Measurements from ENCODE around the gene FHOD3. TPM values are rescaled to one million over a fixed set of nuclear protein-coding genes. Genes with fewer than 3 reads are reported as not detected.

Gene FHOD3
- total RNA-seq, 4 donors from 2014 or later, result 0.26 to 13.8 (median 4.9) TPM; not detected in 1

DNA sequence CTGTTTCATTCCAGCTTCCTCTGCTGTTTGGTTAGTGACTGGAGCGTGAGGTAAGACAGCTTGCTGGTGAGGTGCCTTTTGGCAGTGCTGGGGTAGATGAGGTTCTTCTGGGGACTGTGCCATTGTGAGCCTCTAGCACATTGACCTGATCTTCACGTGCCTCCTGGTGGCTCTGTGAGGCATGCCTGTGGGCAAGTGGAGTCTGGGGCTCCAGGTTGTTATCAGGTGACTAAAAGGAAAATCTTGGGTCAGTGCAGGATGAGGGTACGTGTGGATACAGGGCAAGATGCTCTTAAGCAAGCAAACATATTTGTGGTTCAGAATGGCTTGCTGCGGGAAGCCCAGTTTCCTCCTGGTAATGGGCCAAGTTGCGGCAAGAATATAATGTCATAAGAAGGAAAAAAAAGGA lies 75.4 kb downstream of the FHOD3 start:
- no peak for DNase-seq
- Histone ChIP-seq H3K27me3 (no peaks in the 10 kb centered on the region), H3K4me3 (no peak overlapping the region), H3K4me1 (no peaks in the 10 kb centered on the region), H3K27ac (no peak overlapping the region), H3K36me3 (no peaks in the 10 kb centered on the region), H3K9me3 (no peaks in the 10 kb centered on the region)
- intact Hi-C loops (cut with DNase I; ENCODE audit: low total_unique reads), result no loop called here
- no peak for TF ChIP-seq POLR2A (IDR thresholded peaks at IDR 0.05)
- TF ChIP-seq, protein P1, sequence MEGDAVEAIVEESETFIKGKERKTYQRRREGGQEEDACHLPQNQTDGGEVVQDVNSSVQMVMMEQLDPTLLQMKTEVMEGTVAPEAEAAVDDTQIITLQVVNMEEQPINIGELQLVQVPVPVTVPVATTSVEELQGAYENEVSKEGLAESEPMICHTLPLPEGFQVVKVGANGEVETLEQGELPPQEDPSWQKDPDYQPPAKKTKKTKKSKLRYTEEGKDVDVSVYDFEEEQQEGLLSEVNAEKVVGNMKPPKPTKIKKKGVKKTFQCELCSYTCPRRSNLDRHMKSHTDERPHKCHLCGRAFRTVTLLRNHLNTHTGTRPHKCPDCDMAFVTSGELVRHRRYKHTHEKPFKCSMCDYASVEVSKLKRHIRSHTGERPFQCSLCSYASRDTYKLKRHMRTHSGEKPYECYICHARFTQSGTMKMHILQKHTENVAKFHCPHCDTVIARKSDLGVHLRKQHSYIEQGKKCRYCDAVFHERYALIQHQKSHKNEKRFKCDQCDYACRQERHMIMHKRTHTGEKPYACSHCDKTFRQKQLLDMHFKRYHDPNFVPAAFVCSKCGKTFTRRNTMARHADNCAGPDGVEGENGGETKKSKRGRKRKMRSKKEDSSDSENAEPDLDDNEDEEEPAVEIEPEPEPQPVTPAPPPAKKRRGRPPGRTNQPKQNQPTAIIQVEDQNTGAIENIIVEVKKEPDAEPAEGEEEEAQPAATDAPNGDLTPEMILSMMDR (IDR thresholded peaks at IDR 0.05), result no peak

DNA sequence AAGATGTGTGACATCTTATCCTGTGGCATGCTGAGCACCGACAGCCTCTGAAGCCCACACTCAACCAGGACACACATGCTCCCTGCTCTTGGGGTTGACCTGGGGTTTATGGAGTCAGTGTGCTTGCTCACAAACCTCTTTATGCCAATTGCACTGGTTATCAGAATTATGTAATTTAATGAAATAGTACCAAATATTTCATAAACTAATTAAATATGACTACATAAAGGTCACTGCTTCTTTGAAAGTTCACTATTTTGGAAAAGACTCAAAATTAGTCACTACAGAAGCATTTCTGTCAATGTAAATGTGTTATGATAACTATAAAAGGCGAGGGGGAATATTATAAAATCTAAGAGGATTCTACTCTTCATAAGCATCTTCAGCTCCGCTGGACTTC lies 76.7 kb downstream of the FHOD3 start:
- Histone ChIP-seq H3K27me3 (no peaks in the 10 kb centered on the region), H3K4me3 (no peak overlapping the region), H3K9me3 (no peaks in the 10 kb centered on the region), H3K27ac (no peak overlapping the region), H3K4me1 (no peaks in the 10 kb centered on the region), H3K36me3 (no peaks in the 10 kb centered on the region)
- no peak for DNase-seq
- TF ChIP-seq, protein P1 (IDR thresholded peaks at IDR 0.05), result no peak
- no peak for TF ChIP-seq POLR2A (IDR thresholded peaks at IDR 0.05)
- intact Hi-C loops (cut with DNase I; ENCODE audit: low total_unique reads), result no loop called here

DNA sequence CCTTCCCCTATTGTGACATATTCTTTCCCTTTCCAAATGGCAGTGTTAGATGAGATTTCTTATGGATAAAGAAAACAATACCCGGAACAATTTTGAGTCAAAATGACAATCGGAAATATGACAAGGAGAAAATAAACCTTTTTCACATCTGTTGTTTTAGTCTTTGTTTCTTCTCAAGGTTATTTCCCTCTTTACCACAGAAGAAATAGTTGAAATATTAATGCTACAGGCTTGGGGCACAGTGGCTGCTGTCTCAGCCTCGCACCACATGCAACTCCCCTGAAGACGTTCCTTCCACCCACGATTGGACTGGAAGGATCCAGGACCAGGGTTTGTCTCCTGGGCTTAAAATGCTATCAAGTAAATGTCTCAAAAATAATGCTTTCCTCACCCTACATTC lies 77.6 kb downstream of the FHOD3 start:
- Histone ChIP-seq H3K4me1 (no peaks in the 10 kb centered on the region), H3K27ac (no peak overlapping the region), H3K27me3 (no peaks in the 10 kb centered on the region), H3K9me3 (no peaks in the 10 kb centered on the region), H3K4me3 (no peak overlapping the region), H3K36me3 (no peaks in the 10 kb centered on the region)
- TF ChIP-seq, protein P1 (IDR thresholded peaks at IDR 0.05), result no peak
- no peak for TF ChIP-seq POLR2A (IDR thresholded peaks at IDR 0.05)
- intact Hi-C loops (cut with DNase I; ENCODE audit: low total_unique reads), result no loop called here
- DNase-seq, result no peak

DNA sequence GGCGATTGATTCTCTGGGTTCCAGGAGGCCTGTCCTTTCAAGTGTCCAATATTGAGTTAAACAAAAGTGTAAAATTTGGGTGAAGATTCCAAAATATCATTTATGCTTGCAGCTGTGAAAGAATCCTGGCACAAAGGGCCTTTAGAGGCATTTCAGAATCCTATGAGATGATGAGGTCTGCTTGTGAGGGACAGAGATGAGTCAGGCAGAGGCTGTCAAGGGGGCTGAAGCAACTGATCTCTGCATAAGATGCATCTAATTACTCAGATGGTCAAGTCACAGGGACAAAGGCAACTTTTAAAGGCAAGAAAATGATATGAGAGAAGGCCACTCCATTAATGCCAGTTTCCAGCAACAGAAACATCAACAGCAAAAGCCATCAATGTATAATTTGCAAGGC lies 78.8 kb downstream of the FHOD3 start:
- Histone ChIP-seq H3K27me3 (no peaks in the 10 kb centered on the region), H3K4me1 (no peaks in the 10 kb centered on the region), H3K27ac (no peak overlapping the region), H3K9me3 (no peaks in the 10 kb centered on the region), H3K4me3 (no peak overlapping the region), H3K36me3 (no peaks in the 10 kb centered on the region)
- TF ChIP-seq POLR2A (IDR thresholded peaks at IDR 0.05), result no peak
- TF ChIP-seq, protein P1 (IDR thresholded peaks at IDR 0.05), result no peak
- DNase-seq, result no peak
- intact Hi-C loops (cut with DNase I; ENCODE audit: low total_unique reads), result no loop called here

DNA sequence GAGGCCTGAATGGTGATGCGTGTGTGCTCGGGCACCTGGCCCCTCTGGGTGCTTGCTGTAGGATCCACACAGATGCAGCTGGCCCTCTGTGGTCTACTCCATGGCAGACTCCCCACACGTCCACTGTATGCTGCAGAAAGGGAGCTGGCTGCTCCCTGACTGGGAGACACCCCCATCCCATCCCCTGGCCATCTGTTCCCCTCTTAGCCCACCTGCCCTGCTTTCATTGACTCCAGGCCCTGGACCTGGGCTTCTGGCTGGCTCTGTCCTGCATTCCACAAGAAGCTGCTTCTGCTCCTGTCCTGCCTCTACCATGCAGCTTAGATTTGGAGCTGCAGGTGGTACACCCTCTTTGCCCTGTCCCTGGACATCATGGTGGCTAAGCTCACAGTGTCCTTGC lies 80.1 kb downstream of the FHOD3 start:
- H3K27ac ChIP-seq, result no peak overlapping the region
- no peak overlapping the region for H3K4me3 ChIP-seq
- DNase-seq, result no peak
- no peaks in the 10 kb centered on the region for H3K36me3 ChIP-seq
- H3K27me3 ChIP-seq, result no peaks in the 10 kb centered on the region
- H3K9me3 ChIP-seq, result no peaks in the 10 kb centered on the region
- TF ChIP-seq POLR2A (IDR thresholded peaks at IDR 0.05), result no peak
- TF ChIP-seq, protein P1 (IDR thresholded peaks at IDR 0.05), result no peak
- H3K4me1 ChIP-seq, result no peaks in the 10 kb centered on the region
- intact Hi-C loops (cut with DNase I; ENCODE audit: low total_unique reads), result no loop called here

Data from uterus (tissue), 4 donors.